Endothelial cell of umbilical vein (primary cell): ENCODE results near the gene BET1. TPM values are rescaled to one million over a fixed set of nuclear protein-coding genes. Genes with fewer than 3 reads are reported as not detected.

Experiments used
- BruUV-seq: library from RNA; stranded (reverse); fragments of 400-500 nt; replicated peaks from 2 replicates; lab custom pipeline; 2021; lab: Mats Ljungman, UMichigan
- CTCF ChIA-PET: fragments of 300-600, 350-600 bp; sonication (Branson Sonifier 250); formaldehyde crosslinking; loops from one replicate; lab custom pipeline; 2021; ENCODE audit warnings: antibody characterized with exemption, inconsistent platforms; lab: Charles Lee
- POLR2A ChIA-PET: fragments of 300-600, 350-600 bp; sonication (Branson Sonifier 250); formaldehyde crosslinking; loops from one replicate; lab custom pipeline; 2021; ENCODE audit warnings: antibody characterized with exemption, inconsistent platforms; lab: Charles Lee
- DNase-seq: peaks from one replicate; pipeline ENCODE4 v3.0.0-alpha.2; 2011; ENCODE audit warnings: low read depth, low spot score
- FAIRE-seq: peaks from 2 replicates; lab custom pipeline; 2011; peaks lifted over from hg19 to GRCh38; lab: Jason Lieb, UNC
- H2AFZ ChIP-seq: 2 replicates; pipeline ENCODE4 v1.6.0; 2012; ENCODE audit warnings: low read depth, low read length, control low read depth, inconsistent platforms
- H3K27ac ChIP-seq: 2 replicates; pipeline ENCODE4 v1.5.1; 2011; ENCODE audit warnings: low read depth, mild to moderate bottlenecking, control low read depth, low read length, moderate library complexity; ENCODE audit not compliant: insufficient read depth
- H3K27me3 ChIP-seq, 2 experiments: 2 replicates each; pipeline versions ENCODE4 v1.6.0 to v1.6.1; 2011; ENCODE audit warnings: low read length in 2 of 2, mixed read lengths in 1 of 2; ENCODE audit not compliant: control insufficient read depth in 2 of 2, insufficient read depth in 2 of 2
- H3K36me3 ChIP-seq, 2 experiments: 2 replicates in 1 of 2; 3 replicates in 1 of 2; pipeline ENCODE4 v1.5.1; 2011; ENCODE audit warnings: low read length in 2 of 2, mild to moderate bottlenecking in 1 of 2, moderate library complexity in 1 of 2; ENCODE audit not compliant: control insufficient read depth in 2 of 2, insufficient read depth in 2 of 2; ENCODE audit errors: extremely low read depth in 1 of 2
- H3K4me1 ChIP-seq: 3 replicates; pipeline ENCODE4 v1.5.1; 2011; ENCODE audit warnings: mild to moderate bottlenecking, low read length; ENCODE audit not compliant: control insufficient read depth, insufficient read depth; ENCODE audit errors: extremely low read depth
- H3K4me2 ChIP-seq: 2 replicates; pipeline ENCODE4 v1.6.1; 2011; ENCODE audit warnings: low read length, control low read depth, mixed read lengths; ENCODE audit not compliant: insufficient read depth
- H3K4me3 ChIP-seq, 3 experiments: fragments of 200-600 bp in 1 of 3; sonication (generic), shearing (Covaris generic) in 1 of 3; replicated peaks in 1 of 3; 2 replicates each; pipeline ENCODE4 v1.5.1; 2011 to 2016; ENCODE audit warnings: control low read depth in 3 of 3, low read length in 3 of 3, mild to moderate bottlenecking in 2 of 3, inconsistent platforms in 1 of 3, low read depth in 1 of 3, moderate library complexity in 1 of 3; ENCODE audit not compliant: insufficient read depth in 1 of 3
- H3K79me2 ChIP-seq: 2 replicates; pipeline ENCODE4 v1.6.0; 2012; ENCODE audit warnings: low read length, inconsistent platforms; ENCODE audit not compliant: control insufficient read depth, insufficient read depth
- H3K9ac ChIP-seq: replicated peaks from 2 replicates; pipeline ENCODE3; 2011; ENCODE audit warnings: low read length, control low read depth; ENCODE audit not compliant: insufficient read depth; ENCODE audit errors: extremely low read depth
- H3K9me1 ChIP-seq: replicated peaks from 3 replicates; pipeline ENCODE4 v1.6.0; 2011; ENCODE audit warnings: mild to moderate bottlenecking, low read length; ENCODE audit not compliant: control insufficient read depth, insufficient read depth; ENCODE audit errors: extremely low read depth
- H3K9me3 ChIP-seq: replicated peaks from 2 replicates; pipeline ENCODE4 v1.5.1; 2012; ENCODE audit warnings: low read length, inconsistent platforms; ENCODE audit not compliant: control insufficient read depth, insufficient read depth
- H4K20me1 ChIP-seq: replicated peaks from 2 replicates; pipeline ENCODE3; 2011; ENCODE audit warnings: mild to moderate bottlenecking, low read length; ENCODE audit not compliant: control insufficient read depth, insufficient read depth; ENCODE audit errors: extremely low read depth
- EZH2 ChIP-seq: IDR thresholded peaks from 2 replicates; pipeline ENCODE4 v1.6.1; 2012; ENCODE audit warnings: borderline replicate concordance, low read depth, mild to moderate bottlenecking, moderate library complexity, low read length, inconsistent platforms; ENCODE audit not compliant: severe bottlenecking
- FOS ChIP-seq: IDR thresholded peaks from 2 replicates; pipeline ENCODE4 v1.6.1; 2011; ENCODE audit warnings: mild to moderate bottlenecking, low read length, moderate library complexity, borderline replicate concordance; ENCODE audit not compliant: insufficient read depth
- GATA2 ChIP-seq: IDR thresholded peaks from 2 replicates; pipeline ENCODE4 v1.7.0; 2011; ENCODE audit warnings: low read depth, mild to moderate bottlenecking, moderate library complexity, mixed read lengths, low read length; ENCODE audit not compliant: insufficient read length, insufficient read depth
- JUN ChIP-seq: IDR thresholded peaks from 2 replicates; pipeline ENCODE4 v1.6.1; 2011; ENCODE audit warnings: borderline replicate concordance, low read depth; ENCODE audit not compliant: insufficient read length, insufficient read depth
- MYC ChIP-seq: IDR thresholded peaks from one replicate; pipeline ENCODE4 v1.6.1; 2011; ENCODE audit warnings: mild to moderate bottlenecking, low read depth, low read length
- POLR2A ChIP-seq: IDR thresholded peaks from 2 replicates; pipeline ENCODE4 v1.6.1; 2012; ENCODE audit warnings: low read depth, mild to moderate bottlenecking, control low read depth, low read length
- POLR2AphosphoS5 ChIP-seq: IDR thresholded peaks from 2 replicates; pipeline ENCODE4 v1.6.1; 2012; ENCODE audit warnings: low read depth, mild to moderate bottlenecking, control low read depth, low read length, moderate library complexity; ENCODE audit not compliant: insufficient read depth
- dilution Hi-C: fragments of 300-500 bp; cut with MboI; formaldehyde crosslinking; loops from one replicate; pipeline ENCODE4 v1.15.0; 2019; ENCODE audit warnings: low sequenced_read_pairs; ENCODE audit not compliant: extremely low pct_ligation_motif_present
- intact Hi-C: fragments of 100-400 bp; cut with micrococcal nuclease; formaldehyde crosslinking; loops from one replicate; pipeline ENCODE4 v1.10.0; 2022
- polyA plus RNA-seq, 4 experiments: library from polyadenylated mRNA; depleted of rRNA in 3 of 4; stranded (reverse) in 3 of 4; unstranded in 1 of 4; fragments of >200 nt; gene quantifications; 2 replicates each; pipeline versions ENCODE4 v1.2.1 to v1.2.3, GENCODE V29; 2011 to 2012; ENCODE audit warnings: missing spikeins in 1 of 4
- total RNA-seq: library from RNA; stranded (reverse); gene quantifications from 2 replicates; pipeline ENCODE4 v1.2.3, GENCODE V29; 2021
- TF ChIP-seq, protein P1 (sequence below): IDR thresholded peaks from 2 replicates; pipeline ENCODE4 v1.6.1; 2011; ENCODE audit not compliant: insufficient read depth, insufficient read length
- TF ChIP-seq, protein P2 (sequence below), 2 donors: IDR thresholded peaks; 1 replicate in 1 of 2; 2 replicates in 1 of 2; pipeline ENCODE4 v1.5.1; 2011; ENCODE audit warnings: low read length in 2 of 2, mild to moderate bottlenecking in 2 of 2, moderate library complexity in 2 of 2, control low read depth in 1 of 2, inconsistent platforms in 1 of 2, low read depth in 1 of 2; ENCODE audit not compliant: insufficient read depth in 1 of 2; ENCODE audit errors: extremely low read depth in 1 of 2

The BET1 gene
- total and polyA plus RNA-seq, 2 donors (not counting 3 experiments of a cell fraction or from before 2014, with no cell fraction given): 21.9 to 28.4 TPM

DNA sequence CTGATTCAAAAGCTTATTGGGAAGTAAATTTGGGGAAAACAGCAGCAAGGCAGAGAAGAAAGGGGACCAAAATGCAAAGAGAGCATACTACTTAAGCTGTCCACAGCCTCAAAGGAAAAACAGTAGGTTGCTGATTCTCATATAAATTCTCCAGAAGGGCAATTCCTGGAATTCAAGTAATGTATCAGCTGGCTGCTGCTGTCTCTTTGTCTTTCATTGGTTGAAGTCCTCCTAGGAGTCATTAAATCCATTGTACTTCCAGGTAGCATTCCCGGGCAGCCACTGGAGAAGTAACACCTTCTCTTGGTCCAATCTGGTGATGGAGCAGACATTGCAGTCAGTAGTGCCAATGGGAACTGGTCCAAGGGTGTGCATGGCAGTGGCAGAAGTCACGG, 22.7 kb downstream of the BET1 start:
- H3K27ac ChIP-seq: no peak overlapping the region
- no peak overlapping the region for H3K4me3 ChIP-seq
- DNase-seq (no peak), FAIRE-seq (no peak)
- ChIA-PET POLR2A (no interaction called here), CTCF (interaction anchor here (0.8 to 0.9 kb wide), 2 partner anchors 60 to 184 kb away, joined by 3 read pairs; partner anchors contain the start of gene GNG11)
- H4K20me1 ChIP-seq: no peaks in the 10 kb centered on the region
- dilution Hi-C loops: no loop called here
- no peak overlapping the region for H2AFZ ChIP-seq
- H3K79me2 ChIP-seq: no peaks in the 10 kb centered on the region
- H3K4me1 ChIP-seq: no peaks in the 10 kb centered on the region
- no peak overlapping the region for H3K9ac ChIP-seq
- no TSS peak for BruUV-seq
- peaks cover 2% of the 10 kb centered on the region for H3K9me1 ChIP-seq
- intact Hi-C loops: no loop called here
- peaks cover 0 to 2% of the 10 kb centered on the region in 2 experiments for H3K27me3 ChIP-seq
- no peaks in the 10 kb centered on the region for H3K36me3 ChIP-seq
- H3K9me3 ChIP-seq: no peaks in the 10 kb centered on the region
- no peak overlapping the region for H3K4me2 ChIP-seq
- TF ChIP-seq EZH2 (no peak), JUN (no peak), POLR2A (no peak), GATA2 (no peak), MYC (no peak), POLR2AphosphoS5 (no peak), FOS (no peak)
- TF ChIP-seq, protein P1, sequence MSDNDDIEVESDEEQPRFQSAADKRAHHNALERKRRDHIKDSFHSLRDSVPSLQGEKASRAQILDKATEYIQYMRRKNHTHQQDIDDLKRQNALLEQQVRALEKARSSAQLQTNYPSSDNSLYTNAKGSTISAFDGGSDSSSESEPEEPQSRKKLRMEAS: no peak
- TF ChIP-seq, protein P2, sequence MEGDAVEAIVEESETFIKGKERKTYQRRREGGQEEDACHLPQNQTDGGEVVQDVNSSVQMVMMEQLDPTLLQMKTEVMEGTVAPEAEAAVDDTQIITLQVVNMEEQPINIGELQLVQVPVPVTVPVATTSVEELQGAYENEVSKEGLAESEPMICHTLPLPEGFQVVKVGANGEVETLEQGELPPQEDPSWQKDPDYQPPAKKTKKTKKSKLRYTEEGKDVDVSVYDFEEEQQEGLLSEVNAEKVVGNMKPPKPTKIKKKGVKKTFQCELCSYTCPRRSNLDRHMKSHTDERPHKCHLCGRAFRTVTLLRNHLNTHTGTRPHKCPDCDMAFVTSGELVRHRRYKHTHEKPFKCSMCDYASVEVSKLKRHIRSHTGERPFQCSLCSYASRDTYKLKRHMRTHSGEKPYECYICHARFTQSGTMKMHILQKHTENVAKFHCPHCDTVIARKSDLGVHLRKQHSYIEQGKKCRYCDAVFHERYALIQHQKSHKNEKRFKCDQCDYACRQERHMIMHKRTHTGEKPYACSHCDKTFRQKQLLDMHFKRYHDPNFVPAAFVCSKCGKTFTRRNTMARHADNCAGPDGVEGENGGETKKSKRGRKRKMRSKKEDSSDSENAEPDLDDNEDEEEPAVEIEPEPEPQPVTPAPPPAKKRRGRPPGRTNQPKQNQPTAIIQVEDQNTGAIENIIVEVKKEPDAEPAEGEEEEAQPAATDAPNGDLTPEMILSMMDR (IDR thresholded peaks at IDR 0.05; ENCODE audit: extremely low read depth in 1 of 2, insufficient read depth in 1 of 2, low read depth in 1 of 2, low read length in 2 of 2): no peak
